GM12878 (cell line): Measurements from ENCODE around the gene UCKL1. TPM values are rescaled to one million over a fixed set of nuclear protein-coding genes. Genes with fewer than 3 reads are reported as not detected.

Source experiments
- CBFB ChIP-seq: IDR thresholded peaks from 2 replicates; pipeline ENCODE4 v1.6.1; 2016; ENCODE audit warnings: antibody characterized with exemption, low read depth
- CHD1 ChIP-seq: IDR thresholded peaks from 2 replicates; pipeline ENCODE4 v1.6.1; 2012; ENCODE audit warnings: low read depth, low read length, improper control_type of control experiment
- HDAC6 ChIP-seq: fragments of 200-600 bp; sonication (generic); IDR thresholded peaks from one replicate; pipeline ENCODE4 v1.8.0; 2017; ENCODE audit warnings: antibody characterized with exemption; ENCODE audit not compliant: unreplicated experiment
- LARP7 ChIP-seq: fragments of 450-650 bp; IDR thresholded peaks from 2 replicates; pipeline ENCODE4 v1.6.1; 2017; ENCODE audit warnings: mild to moderate bottlenecking
- MTA3 ChIP-seq: IDR thresholded peaks from 2 replicates; pipeline ENCODE4 v1.6.1; 2012; ENCODE audit warnings: low read length, inconsistent platforms, borderline replicate concordance
- NBN ChIP-seq: fragments of 450-650 bp; IDR thresholded peaks from 2 replicates; pipeline ENCODE4 v1.6.1; 2016
- NR2C2 ChIP-seq: IDR thresholded peaks from 2 replicates; pipeline ENCODE4 v1.6.1; 2011; ENCODE audit warnings: borderline replicate concordance, low read depth; ENCODE audit not compliant: control insufficient read depth, insufficient read length
- RAD51 ChIP-seq: fragments of 450-650 bp; IDR thresholded peaks from 2 replicates; pipeline ENCODE4 v1.6.1; 2016; ENCODE audit warnings: moderate library complexity, mild to moderate bottlenecking, inconsistent platforms
- SP1 ChIP-seq: IDR thresholded peaks from one replicate; pipeline ENCODE4 v1.6.1; 2011; ENCODE audit warnings: low read depth, low read length
- STAT1 ChIP-seq: fragments of 450-650 bp; conservative IDR thresholded peaks from 2 replicates; pipeline ENCODE4 v1.6.1; 2014; ENCODE audit warnings: antibody characterized with exemption, mild to moderate bottlenecking
- TCF7 ChIP-seq: IDR thresholded peaks from 2 replicates; pipeline ENCODE4 v1.6.1; 2014; ENCODE audit warnings: antibody characterized with exemption, borderline replicate concordance
- polyA plus RNA-seq, 11 experiments: library from polyadenylated mRNA; depleted of rRNA in 4 of 11; unstranded in 6 of 11; stranded (reverse) in 5 of 11; fragments of >200 nt; fragmentation: Nextera tagmentation in 4 of 11; fragmentation: Illumina TruSeq in 1 of 11; extraction: Ambion mirVana in 4 of 11; extraction: Trizol in 1 of 11; gene quantifications; 1 replicate in 1 of 11; 2 replicates in 10 of 11; pipeline versions ENCODE4 v1.2.1 to v1.2.3, GENCODE V29; 2011 to 2016; ENCODE audit warnings: inconsistent platforms in 2 of 11, missing spikeins in 2 of 11, low read depth in 1 of 11
- total RNA-seq, 4 experiments: library from RNA; depleted of rRNA in 3 of 4; stranded (reverse); fragments of >200 nt in 3 of 4; fragmentation: Illumina TruSeq in 1 of 4; extraction: Trizol in 1 of 4; gene quantifications; 2 replicates each; pipeline versions ENCODE4 v1.2.1 to v1.2.3, GENCODE V29; 2013 to 2021
- TF ChIP-seq, protein P1 (sequence below): fragments of 450-650 bp; formaldehyde crosslinking; IDR thresholded peaks from 2 replicates; pipeline ENCODE4 v1.5.0; 2022; ENCODE audit warnings: mild to moderate bottlenecking, missing genetic modification characterization
- TF ChIP-seq, protein P2 (sequence below): IDR thresholded peaks from 2 replicates; pipeline ENCODE4 v1.6.1; 2011; ENCODE audit warnings: mild to moderate bottlenecking, low read depth, low read length, moderate library complexity; ENCODE audit not compliant: insufficient replicate concordance
- TF ChIP-seq, protein P3 (sequence below): fragments of 450-650 bp; IDR thresholded peaks from 2 replicates; pipeline ENCODE4 v1.6.1; 2018; ENCODE audit warnings: mild to moderate bottlenecking, low read depth, moderate library complexity; ENCODE audit not compliant: partially characterized antibody
- TF ChIP-seq, protein P4 (sequence below): fragments of 450-650 bp; IDR thresholded peaks from 2 replicates; pipeline ENCODE4 v1.6.1; 2018; ENCODE audit warnings: borderline replicate concordance, mild to moderate bottlenecking; ENCODE audit not compliant: partially characterized antibody
- TF ChIP-seq, protein P5 (sequence below): IDR thresholded peaks from 2 replicates; pipeline ENCODE4 v1.6.1; 2011; ENCODE audit warnings: borderline replicate concordance, low read depth, mild to moderate bottlenecking, moderate library complexity, mixed read lengths, low read length; ENCODE audit not compliant: insufficient read depth; ENCODE audit errors: extremely low read length
- TF ChIP-seq, protein P6 (sequence below): IDR thresholded peaks from 2 replicates; pipeline ENCODE4 v1.6.1; 2011; ENCODE audit warnings: low read depth, low read length, improper control_type of control experiment, borderline replicate concordance

Gene UCKL1
- total and polyA plus RNA-seq, 10 of the 15 experiments (the other 5 are each of a cell fraction or from before 2014, with no cell fraction given): 2.4 to 36.3 (median 24.8) TPM

DNA sequence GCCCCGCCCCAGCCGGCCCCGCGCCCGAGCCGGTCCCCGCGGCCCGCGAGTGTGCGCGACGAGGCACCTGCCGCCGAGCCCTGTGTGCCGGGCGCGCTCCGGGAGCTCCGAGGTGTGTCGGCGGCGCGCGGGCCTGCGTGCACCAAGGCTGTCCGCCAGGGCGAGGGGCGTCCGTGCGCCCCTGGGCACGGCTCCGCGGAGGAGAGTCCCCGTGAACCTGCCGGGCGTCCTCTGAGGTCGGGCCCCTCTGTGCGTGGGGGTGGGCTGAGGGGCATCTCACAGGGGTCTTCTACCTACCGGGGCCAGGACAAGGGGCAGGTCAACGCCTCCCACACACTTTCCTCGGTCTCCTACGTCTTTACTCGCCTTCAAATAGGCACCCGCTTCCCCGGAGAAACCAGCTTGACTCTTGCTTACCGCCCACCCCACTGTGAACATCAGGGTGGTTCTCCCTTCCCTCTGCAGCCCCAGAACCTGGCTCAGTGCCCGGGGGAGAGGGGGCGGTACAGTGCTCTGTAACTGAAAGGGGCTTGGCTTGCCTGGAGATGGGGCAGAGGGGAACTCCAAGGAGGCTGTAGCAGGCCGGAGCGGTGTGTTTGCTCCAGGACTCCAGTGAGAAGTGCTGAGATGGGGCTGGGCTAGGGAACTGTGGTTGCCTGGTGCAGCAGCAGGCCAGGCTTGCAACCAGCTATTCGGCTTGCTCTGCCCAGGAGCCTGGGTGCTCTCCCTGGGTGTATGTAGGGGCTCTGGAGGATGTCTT lies 23.5 kb upstream of the UCKL1 start, which contains the start of gene SAMD10 (continued):
- TF ChIP-seq, protein P1, sequence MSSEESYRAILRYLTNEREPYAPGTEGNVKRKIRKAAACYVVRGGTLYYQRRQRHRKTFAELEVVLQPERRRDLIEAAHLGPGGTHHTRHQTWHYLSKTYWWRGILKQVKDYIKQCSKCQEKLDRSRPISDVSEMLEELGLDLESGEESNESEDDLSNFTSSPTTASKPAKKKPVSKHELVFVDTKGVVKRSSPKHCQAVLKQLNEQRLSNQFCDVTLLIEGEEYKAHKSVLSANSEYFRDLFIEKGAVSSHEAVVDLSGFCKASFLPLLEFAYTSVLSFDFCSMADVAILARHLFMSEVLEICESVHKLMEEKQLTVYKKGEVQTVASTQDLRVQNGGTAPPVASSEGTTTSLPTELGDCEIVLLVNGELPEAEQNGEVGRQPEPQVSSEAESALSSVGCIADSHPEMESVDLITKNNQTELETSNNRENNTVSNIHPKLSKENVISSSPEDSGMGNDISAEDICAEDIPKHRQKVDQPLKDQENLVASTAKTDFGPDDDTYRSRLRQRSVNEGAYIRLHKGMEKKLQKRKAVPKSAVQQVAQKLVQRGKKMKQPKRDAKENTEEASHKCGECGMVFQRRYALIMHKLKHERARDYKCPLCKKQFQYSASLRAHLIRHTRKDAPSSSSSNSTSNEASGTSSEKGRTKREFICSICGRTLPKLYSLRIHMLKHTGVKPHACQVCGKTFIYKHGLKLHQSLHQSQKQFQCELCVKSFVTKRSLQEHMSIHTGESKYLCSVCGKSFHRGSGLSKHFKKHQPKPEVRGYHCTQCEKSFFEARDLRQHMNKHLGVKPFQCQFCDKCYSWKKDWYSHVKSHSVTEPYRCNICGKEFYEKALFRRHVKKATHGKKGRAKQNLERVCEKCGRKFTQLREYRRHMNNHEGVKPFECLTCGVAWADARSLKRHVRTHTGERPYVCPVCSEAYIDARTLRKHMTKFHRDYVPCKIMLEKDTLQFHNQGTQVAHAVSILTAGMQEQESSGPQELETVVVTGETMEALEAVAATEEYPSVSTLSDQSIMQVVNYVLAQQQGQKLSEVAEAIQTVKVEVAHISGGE (CRISPR knock-in tag): no peak
- TF ChIP-seq, protein P2, sequence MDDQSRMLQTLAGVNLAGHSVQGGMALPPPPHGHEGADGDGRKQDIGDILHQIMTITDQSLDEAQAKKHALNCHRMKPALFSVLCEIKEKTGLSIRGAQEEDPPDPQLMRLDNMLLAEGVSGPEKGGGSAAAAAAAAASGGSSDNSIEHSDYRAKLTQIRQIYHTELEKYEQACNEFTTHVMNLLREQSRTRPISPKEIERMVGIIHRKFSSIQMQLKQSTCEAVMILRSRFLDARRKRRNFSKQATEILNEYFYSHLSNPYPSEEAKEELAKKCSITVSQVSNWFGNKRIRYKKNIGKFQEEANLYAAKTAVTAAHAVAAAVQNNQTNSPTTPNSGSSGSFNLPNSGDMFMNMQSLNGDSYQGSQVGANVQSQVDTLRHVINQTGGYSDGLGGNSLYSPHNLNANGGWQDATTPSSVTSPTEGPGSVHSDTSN: no peak
- TF ChIP-seq, protein P3, sequence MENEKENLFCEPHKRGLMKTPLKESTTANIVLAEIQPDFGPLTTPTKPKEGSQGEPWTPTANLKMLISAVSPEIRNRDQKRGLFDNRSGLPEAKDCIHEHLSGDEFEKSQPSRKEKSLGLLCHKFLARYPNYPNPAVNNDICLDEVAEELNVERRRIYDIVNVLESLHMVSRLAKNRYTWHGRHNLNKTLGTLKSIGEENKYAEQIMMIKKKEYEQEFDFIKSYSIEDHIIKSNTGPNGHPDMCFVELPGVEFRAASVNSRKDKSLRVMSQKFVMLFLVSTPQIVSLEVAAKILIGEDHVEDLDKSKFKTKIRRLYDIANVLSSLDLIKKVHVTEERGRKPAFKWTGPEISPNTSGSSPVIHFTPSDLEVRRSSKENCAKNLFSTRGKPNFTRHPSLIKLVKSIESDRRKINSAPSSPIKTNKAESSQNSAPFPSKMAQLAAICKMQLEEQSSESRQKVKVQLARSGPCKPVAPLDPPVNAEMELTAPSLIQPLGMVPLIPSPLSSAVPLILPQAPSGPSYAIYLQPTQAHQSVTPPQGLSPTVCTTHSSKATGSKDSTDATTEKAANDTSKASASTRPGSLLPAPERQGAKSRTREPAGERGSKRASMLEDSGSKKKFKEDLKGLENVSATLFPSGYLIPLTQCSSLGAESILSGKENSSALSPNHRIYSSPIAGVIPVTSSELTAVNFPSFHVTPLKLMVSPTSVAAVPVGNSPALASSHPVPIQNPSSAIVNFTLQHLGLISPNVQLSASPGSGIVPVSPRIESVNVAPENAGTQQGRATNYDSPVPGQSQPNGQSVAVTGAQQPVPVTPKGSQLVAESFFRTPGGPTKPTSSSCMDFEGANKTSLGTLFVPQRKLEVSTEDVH: no peak
- TF ChIP-seq, protein P4, sequence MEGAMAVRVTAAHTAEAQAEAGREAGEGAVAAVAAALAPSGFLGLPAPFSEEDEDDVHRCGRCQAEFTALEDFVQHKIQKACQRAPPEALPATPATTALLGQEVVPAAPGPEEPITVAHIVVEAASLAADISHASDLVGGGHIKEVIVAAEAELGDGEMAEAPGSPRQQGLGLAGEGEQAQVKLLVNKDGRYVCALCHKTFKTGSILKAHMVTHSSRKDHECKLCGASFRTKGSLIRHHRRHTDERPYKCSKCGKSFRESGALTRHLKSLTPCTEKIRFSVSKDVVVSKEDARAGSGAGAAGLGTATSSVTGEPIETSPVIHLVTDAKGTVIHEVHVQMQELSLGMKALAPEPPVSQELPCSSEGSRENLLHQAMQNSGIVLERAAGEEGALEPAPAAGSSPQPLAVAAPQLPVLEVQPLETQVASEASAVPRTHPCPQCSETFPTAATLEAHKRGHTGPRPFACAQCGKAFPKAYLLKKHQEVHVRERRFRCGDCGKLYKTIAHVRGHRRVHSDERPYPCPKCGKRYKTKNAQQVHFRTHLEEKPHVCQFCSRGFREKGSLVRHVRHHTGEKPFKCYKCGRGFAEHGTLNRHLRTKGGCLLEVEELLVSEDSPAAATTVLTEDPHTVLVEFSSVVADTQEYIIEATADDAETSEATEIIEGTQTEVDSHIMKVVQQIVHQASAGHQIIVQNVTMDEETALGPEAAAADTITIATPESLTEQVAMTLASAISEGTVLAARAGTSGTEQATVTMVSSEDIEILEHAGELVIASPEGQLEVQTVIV: no peak
- TF ChIP-seq CHD1: 0 out of 2 replicates have a peak, but pooled peaks have one; percentile 16
- TF ChIP-seq MTA3: no peak
- TF ChIP-seq, protein P5, sequence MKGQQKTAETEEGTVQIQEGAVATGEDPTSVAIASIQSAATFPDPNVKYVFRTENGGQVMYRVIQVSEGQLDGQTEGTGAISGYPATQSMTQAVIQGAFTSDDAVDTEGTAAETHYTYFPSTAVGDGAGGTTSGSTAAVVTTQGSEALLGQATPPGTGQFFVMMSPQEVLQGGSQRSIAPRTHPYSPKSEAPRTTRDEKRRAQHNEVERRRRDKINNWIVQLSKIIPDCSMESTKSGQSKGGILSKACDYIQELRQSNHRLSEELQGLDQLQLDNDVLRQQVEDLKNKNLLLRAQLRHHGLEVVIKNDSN: no peak
- TF ChIP-seq HDAC6: no peak
- TF ChIP-seq, protein P6, sequence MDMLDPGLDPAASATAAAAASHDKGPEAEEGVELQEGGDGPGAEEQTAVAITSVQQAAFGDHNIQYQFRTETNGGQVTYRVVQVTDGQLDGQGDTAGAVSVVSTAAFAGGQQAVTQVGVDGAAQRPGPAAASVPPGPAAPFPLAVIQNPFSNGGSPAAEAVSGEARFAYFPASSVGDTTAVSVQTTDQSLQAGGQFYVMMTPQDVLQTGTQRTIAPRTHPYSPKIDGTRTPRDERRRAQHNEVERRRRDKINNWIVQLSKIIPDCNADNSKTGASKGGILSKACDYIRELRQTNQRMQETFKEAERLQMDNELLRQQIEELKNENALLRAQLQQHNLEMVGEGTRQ: no peak
- TF ChIP-seq NBN: peak; percentile 73
- TF ChIP-seq TCF7: no peak
- no peak for TF ChIP-seq STAT1
- TF ChIP-seq LARP7: peak; percentile 60; the same call in 1 of the 2 replicates
- no peak for TF ChIP-seq SP1
- peak; percentile 69 for TF ChIP-seq CBFB
- no peak for TF ChIP-seq RAD51
- TF ChIP-seq NR2C2: no peak
